PC-9 (cell line): Measurements from ENCODE around the gene MASP1. TPM values are rescaled to one million over a fixed set of nuclear protein-coding genes. Genes with fewer than 3 reads are reported as not detected.

Source experiments
- BruUV-seq: library from RNA; stranded (reverse); fragments of 400-500 nt; replicated peaks from 2 replicates; lab custom pipeline; 2021; lab: Mats Ljungman, UMichigan
- CTCF ChIA-PET: fragments of 300-600 bp; sonication (Branson Sonifier 250); formaldehyde crosslinking; loops from one replicate; lab custom pipeline; 2022; ENCODE audit warnings: antibody characterized with exemption; lab: Charles Lee
- POLR2A ChIA-PET: fragments of 300-600 bp; sonication (Branson Sonifier 250); formaldehyde crosslinking; loops from one replicate; lab custom pipeline; 2022; ENCODE audit warnings: antibody characterized with exemption; ENCODE audit not compliant: unreplicated experiment; lab: Charles Lee
- DNase-seq, 2 experiments: peaks; one replicate each; pipeline versions ENCODE4 v3.0.0 to v3.0.0-alpha.2; 2015 to 2022; ENCODE audit warnings: mixed read lengths in 1 of 2
- H2AFZ ChIP-seq: fragments of 200-600 bp; sonication (generic); 2 replicates; pipeline ENCODE4 v1.8.1; 2017; ENCODE audit warnings: antibody characterized with exemption
- H3F3A ChIP-seq: fragments of 200-600 bp; sonication (generic); 2 replicates; pipeline ENCODE4 v1.8.1; 2017; ENCODE audit warnings: antibody characterized with exemption, mild to moderate bottlenecking, low read depth; ENCODE audit not compliant: insufficient read depth
- H3K27ac ChIP-seq: fragments of 200-600 bp; sonication (generic); 2 replicates; pipeline ENCODE4 v1.6.1; 2016; ENCODE audit warnings: mixed run types
- H3K27me3 ChIP-seq: fragments of 200-600 bp; sonication (generic); 2 replicates; pipeline ENCODE4 v1.6.1; 2016; ENCODE audit warnings: low read depth, mixed run types; ENCODE audit not compliant: insufficient read depth
- H3K36me3 ChIP-seq: fragments of 200-600 bp; sonication (generic); 2 replicates; pipeline ENCODE4 v1.6.1; 2016; ENCODE audit warnings: low read depth, mixed run types
- H3K4me1 ChIP-seq: fragments of 200-600 bp; sonication (generic); replicated peaks from 2 replicates; pipeline ENCODE4 v1.6.1; 2016; ENCODE audit warnings: mixed run types; ENCODE audit not compliant: insufficient read depth
- H3K4me2 ChIP-seq: fragments of 200-600 bp; sonication (generic); 2 replicates; pipeline ENCODE4 v1.6.1; 2017; ENCODE audit warnings: mixed run types
- H3K4me3 ChIP-seq: fragments of 200-600 bp; sonication (generic); 2 replicates; pipeline ENCODE4 v1.6.1; 2016; ENCODE audit warnings: mixed run types
- H3K79me2 ChIP-seq: fragments of 200-600 bp; sonication (generic); 2 replicates; pipeline ENCODE4 v1.6.1; 2017; ENCODE audit warnings: low read depth, mixed run types
- H3K9me2 ChIP-seq: fragments of 200-600 bp; sonication (generic); 2 replicates; pipeline ENCODE4 v1.8.1; 2017; ENCODE audit warnings: mild to moderate bottlenecking; ENCODE audit not compliant: insufficient read depth
- H3K9me3 ChIP-seq: fragments of 200-600 bp; sonication (generic); 2 replicates; pipeline ENCODE4 v1.8.1; 2016; ENCODE audit warnings: low read depth; ENCODE audit not compliant: insufficient read depth
- H4K20me1 ChIP-seq: fragments of 200-600 bp; sonication (generic); 2 replicates; pipeline ENCODE4 v1.8.1; 2017; ENCODE audit not compliant: insufficient read depth
- EZH2 ChIP-seq: fragments of 200-600 bp; sonication (generic); IDR thresholded peaks from 2 replicates; pipeline ENCODE4 v1.8.0; 2017; ENCODE audit warnings: antibody characterized with exemption, low read depth
- intact Hi-C: fragments of 100-400 bp; cut with micrococcal nuclease; formaldehyde crosslinking; loops from one replicate; pipeline ENCODE4 v1.10.0; 2022; ENCODE audit not compliant: unreplicated experiment
- total RNA-seq: library from RNA; stranded (reverse); gene quantifications from 2 replicates; pipeline ENCODE4 v1.2.3, GENCODE V29; 2021
- TF ChIP-seq, protein P1 (sequence below): fragments of 200-600 bp; sonication (generic); conservative IDR thresholded peaks from 2 replicates; pipeline ENCODE4 v1.6.1; 2017; ENCODE audit warnings: mixed run types, antibody characterized with exemption, mild to moderate bottlenecking, moderate library complexity

MASP1 gene
- total RNA-seq, 1 experiment from 2014 or later = not detected

DNA sequence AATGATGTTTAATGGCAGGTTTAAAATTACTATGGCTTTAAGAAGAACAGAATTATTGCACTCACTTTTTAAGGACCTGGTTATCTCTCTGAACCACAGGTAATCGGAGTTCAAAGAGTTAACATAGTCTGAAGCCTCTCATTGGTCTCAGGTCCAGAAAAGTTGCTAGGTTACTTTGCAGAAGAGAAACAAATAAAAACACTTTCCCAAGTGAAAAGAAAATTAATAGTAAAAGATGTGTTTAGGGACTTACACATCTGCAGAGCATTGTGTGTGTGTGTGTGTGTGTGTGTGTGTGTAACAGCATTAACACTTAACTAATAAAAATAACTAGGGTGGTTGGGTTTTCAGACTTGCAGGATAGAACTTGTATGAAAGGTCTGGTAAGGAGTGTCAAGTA, 1.0 kb downstream of the MASP1 start:
- POLR2A ChIA-PET = no interaction called here
- intact Hi-C loops = loop anchor here (5.0 kb wide), 1 partner anchor 123 kb away; no protein-coding TSS in a partner anchor
- CTCF ChIA-PET = no interaction called here

DNA sequence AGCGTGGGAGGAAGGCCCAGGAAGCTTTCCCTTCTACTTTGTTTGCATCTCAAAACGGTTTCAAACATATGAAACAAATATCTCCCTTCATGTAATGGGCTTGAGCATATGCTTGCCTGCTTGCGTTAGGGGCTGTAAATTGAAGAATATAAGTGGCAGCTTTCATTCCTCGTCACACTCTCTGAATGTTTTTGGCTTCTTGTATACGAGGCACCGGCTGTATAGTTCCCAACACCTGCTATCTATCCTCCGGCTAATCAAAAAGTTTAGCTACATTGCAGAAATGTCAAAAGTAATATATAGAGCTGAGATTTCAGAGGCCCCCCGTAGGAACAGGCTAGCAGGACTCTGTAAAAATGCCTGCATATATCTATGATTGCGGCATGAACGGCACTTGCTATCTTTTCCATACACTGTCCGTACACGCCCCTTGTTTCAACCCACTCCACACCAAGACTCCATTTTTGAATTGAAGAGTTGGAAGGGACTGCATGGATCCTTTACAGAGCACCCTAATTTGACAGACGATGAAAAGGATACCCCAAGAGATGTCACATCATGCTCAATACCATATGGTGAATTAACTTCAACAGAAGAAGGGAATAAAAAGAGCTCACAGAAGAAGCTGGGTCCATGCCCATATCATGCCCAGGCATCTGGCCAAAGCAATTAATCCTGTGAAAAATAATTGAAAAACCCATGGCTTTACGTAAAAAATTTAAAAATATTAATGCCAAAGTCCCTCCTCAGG, 2.5 kb downstream of the MASP1 start:
- Histone ChIP-seq H3F3A (no peaks in the 10 kb centered on the region), H3K4me3 (no peak overlapping the region), H3K27ac (no peak overlapping the region), H2AFZ (no peak overlapping the region), H3K27me3 (peaks cover 2% of the 10 kb centered on the region; the same call in 1 of the 2 replicates), H3K9me3 (no peaks in the 10 kb centered on the region), H3K9me2 (no peaks in the 10 kb centered on the region), H4K20me1 (no peaks in the 10 kb centered on the region), H3K4me2 (no peak overlapping the region), H3K79me2 (no peaks in the 10 kb centered on the region), H3K36me3 (no peaks in the 10 kb centered on the region), H3K4me1 (peaks cover 7% of the 10 kb centered on the region; the same call in 1 of the 2 replicates)
- DNase-seq = no peak
- TF ChIP-seq, protein P1, sequence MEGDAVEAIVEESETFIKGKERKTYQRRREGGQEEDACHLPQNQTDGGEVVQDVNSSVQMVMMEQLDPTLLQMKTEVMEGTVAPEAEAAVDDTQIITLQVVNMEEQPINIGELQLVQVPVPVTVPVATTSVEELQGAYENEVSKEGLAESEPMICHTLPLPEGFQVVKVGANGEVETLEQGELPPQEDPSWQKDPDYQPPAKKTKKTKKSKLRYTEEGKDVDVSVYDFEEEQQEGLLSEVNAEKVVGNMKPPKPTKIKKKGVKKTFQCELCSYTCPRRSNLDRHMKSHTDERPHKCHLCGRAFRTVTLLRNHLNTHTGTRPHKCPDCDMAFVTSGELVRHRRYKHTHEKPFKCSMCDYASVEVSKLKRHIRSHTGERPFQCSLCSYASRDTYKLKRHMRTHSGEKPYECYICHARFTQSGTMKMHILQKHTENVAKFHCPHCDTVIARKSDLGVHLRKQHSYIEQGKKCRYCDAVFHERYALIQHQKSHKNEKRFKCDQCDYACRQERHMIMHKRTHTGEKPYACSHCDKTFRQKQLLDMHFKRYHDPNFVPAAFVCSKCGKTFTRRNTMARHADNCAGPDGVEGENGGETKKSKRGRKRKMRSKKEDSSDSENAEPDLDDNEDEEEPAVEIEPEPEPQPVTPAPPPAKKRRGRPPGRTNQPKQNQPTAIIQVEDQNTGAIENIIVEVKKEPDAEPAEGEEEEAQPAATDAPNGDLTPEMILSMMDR = no peak
- no peak for TF ChIP-seq EZH2
- no TSS peak for BruUV-seq
- ChIA-PET CTCF (no interaction called here), POLR2A (no interaction called here)
- intact Hi-C loops = no loop called here

More for the DNA sequence above, 1.0 kb downstream of the MASP1 start:
- no peak for TF ChIP-seq EZH2
- TF ChIP-seq, protein P1 = no peak
- Histone ChIP-seq H3K4me1 (peaks cover 7% of the 10 kb centered on the region; the same call in 1 of the 2 replicates), H3K9me3 (no peaks in the 10 kb centered on the region), H3K27me3 (no peaks in the 10 kb centered on the region), H3F3A (no peaks in the 10 kb centered on the region), H3K79me2 (no peaks in the 10 kb centered on the region), H3K27ac (no peak overlapping the region), H3K4me2 (no peak overlapping the region), H2AFZ (no peak overlapping the region), H4K20me1 (no peaks in the 10 kb centered on the region), H3K4me3 (no peak overlapping the region), H3K9me2 (no peaks in the 10 kb centered on the region), H3K36me3 (no peaks in the 10 kb centered on the region)
- no peak for DNase-seq
- no TSS peak for BruUV-seq

DNA sequence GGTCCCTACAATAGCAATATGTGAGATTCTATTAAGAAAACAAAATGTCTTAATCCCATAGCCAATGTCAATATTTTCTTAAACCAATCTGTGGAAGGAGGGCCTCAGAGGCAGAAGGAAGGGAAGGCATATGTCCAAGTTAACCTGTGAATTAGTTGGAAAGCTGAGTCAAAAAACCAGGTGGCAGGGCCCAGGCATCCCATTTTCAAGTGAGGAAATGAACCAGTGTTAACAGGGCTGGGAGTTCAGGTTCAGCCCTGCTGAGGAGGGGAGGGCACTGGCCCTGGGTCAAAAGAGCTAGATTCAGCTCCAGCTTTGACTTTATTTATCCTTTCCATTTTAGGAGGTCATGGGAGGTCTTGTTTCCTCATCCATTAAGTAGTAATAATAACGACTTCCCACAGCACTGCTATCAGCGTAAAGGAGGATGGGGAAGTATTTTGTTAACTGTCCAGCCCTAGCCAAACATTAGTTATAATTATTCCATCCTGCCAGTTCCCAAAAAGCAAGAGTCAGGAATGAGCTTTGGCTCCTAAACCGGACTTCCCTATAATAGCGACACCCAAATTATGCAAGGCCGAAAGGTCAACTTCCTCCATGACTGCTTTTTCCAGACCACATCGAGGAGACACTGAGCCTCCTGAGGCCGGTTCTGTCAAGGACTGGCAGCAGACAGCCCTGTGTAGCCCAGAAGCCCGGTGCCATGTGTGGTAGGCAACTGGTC, 3.2 kb downstream of the MASP1 start:
- no TSS peak for BruUV-seq

More for the DNA sequence above, 3.2 kb downstream of the MASP1 start:
- H4K20me1 ChIP-seq = no peaks in the 10 kb centered on the region
- no peak overlapping the region for H3K27ac ChIP-seq
- no peak for DNase-seq
- no peaks in the 10 kb centered on the region for H3K79me2 ChIP-seq
- ChIA-PET CTCF (no interaction called here), POLR2A (interaction anchor here (0.6 kb wide), 1 partner anchor 296 kb away, joined by 3 read pairs; no protein-coding TSS in a partner anchor)
- TF ChIP-seq EZH2 = no peak
- TF ChIP-seq, protein P1 = no peak
- intact Hi-C loops = no loop called here
- no peaks in the 10 kb centered on the region for H3K36me3 ChIP-seq
- no peak overlapping the region for H3K4me2 ChIP-seq
- no peaks in the 10 kb centered on the region for H3K9me2 ChIP-seq
- no peaks in the 10 kb centered on the region for H3K9me3 ChIP-seq
- H3K4me1 ChIP-seq = peaks cover 7% of the 10 kb centered on the region; the same call in 1 of the 2 replicates
- H2AFZ ChIP-seq = no peak overlapping the region
- peaks cover 7% of the 10 kb centered on the region; the same call in 1 of the 2 replicates for H3K27me3 ChIP-seq
- H3K4me3 ChIP-seq = no peak overlapping the region
- H3F3A ChIP-seq = no peaks in the 10 kb centered on the region
